ENCODE results near the gene PPEF2.
"Not testable (repeated sequence)": the region's sequence is repeated elsewhere in the genome, so short reads cannot be mapped to it uniquely, and the experiment has no call there.

Gene PPEF2

GRCh38 chr4:75902352-75902751 is at the start of gene PPEF2:
Gene PPEF2, minus strand, starts transcription at chr4:75902452. Its CDS starts 6,127 bp downstream, at chr4:75896325.
- no peak for DNase-seq

GRCh38 chr4:75950213-75950815 is 48.1 kb upstream of the PPEF2 start:
- DNase-seq, result no peak

- no peak for DNase-seq
Measured at GRCh38 chr4:75948822-75949444, 46.7 kb upstream of the PPEF2 start.

GRCh38 chr4:75940692-75941253 is 38.5 kb upstream of the PPEF2 start, which contains the start of gene NAAA:
Gene NAAA, minus strand, starts transcription at chr4:75941013. Its CDS starts 64 bp downstream, at chr4:75940949.
- DNase-seq, result peak; percentile 55

GRCh38 chr4:75939890-75940691 is 37.8 kb upstream of the PPEF2 start:
- peak; percentile 20 for DNase-seq

GRCh38 chr4:75935628-75936027 is 33.4 kb upstream of the PPEF2 start:
- no peak for DNase-seq

GRCh38 chr4:75930152-75930551 is 27.9 kb upstream of the PPEF2 start:
- no peak for DNase-seq

GRCh38 chr4:75924916-75925315 is 22.7 kb upstream of the PPEF2 start:
- not testable (repeated sequence) for DNase-seq

GRCh38 chr4:75924309-75924827 is 22.1 kb upstream of the PPEF2 start:
- DNase-seq, result peak; percentile 30

GRCh38 chr4:75922588-75922987 is 20.3 kb upstream of the PPEF2 start:
- DNase-seq, result no peak

GRCh38 chr4:75921910-75922309 is 19.7 kb upstream of the PPEF2 start:
- no peak for DNase-seq

GRCh38 chr4:75920327-75920726 is 18.1 kb upstream of the PPEF2 start:
- no peak for DNase-seq

- no peak for DNase-seq
Measured at GRCh38 chr4:75919920-75920319, 17.7 kb upstream of the PPEF2 start.

GRCh38 chr4:75916091-75916661 is 13.9 kb upstream of the PPEF2 start:
- DNase-seq, result peak; percentile 19

GRCh38 chr4:75912968-75913367 is 10.7 kb upstream of the PPEF2 start:
- DNase-seq, result no peak

GRCh38 chr4:75910831-75911230 is 8.6 kb upstream of the PPEF2 start:
- DNase-seq, result not testable (repeated sequence)

- no peak for DNase-seq
Measured at GRCh38 chr4:75909405-75909804, 7.2 kb upstream of the PPEF2 start.

- no peak for DNase-seq
Measured at GRCh38 chr4:75908555-75908954, 6.3 kb upstream of the PPEF2 start.

GRCh38 chr4:75907966-75908365 is 5.7 kb upstream of the PPEF2 start:
- no peak for DNase-seq

- no peak for DNase-seq
Measured at GRCh38 chr4:75904076-75904475, 1.8 kb upstream of the PPEF2 start.

GRCh38 chr4:75898536-75898935 is 3.7 kb downstream of the PPEF2 start:
- no peak for DNase-seq

GRCh38 chr4:75895744-75896314 is 6.4 kb downstream of the PPEF2 start:
- no peak for DNase-seq

GRCh38 chr4:75892508-75892907 is 9.7 kb downstream of the PPEF2 start:
- DNase-seq, result no peak

Data from DMS153 (cell line).